Small intestine (tissue), 7 donors: ENCODE data around the gene MYO16. TPM values are rescaled to one million over a fixed set of nuclear protein-coding genes. Genes with fewer than 3 reads are reported as not detected.

Experiments used
- DNase-seq, 2 donors: peaks; one replicate each; pipeline versions ENCODE4 v3.0.0 to v3.0.0-alpha.2; 2013
- FAIRE-seq: peaks from 2 replicates; lab custom pipeline; 2012; peaks lifted over from hg19 to GRCh38; lab: Jason Lieb, UNC
- H3K27ac ChIP-seq, 3 donors: one replicate each; pipeline ENCODE4 v1.5.1; 2013; ENCODE audit warnings: low read length in 2 of 3, mild to moderate bottlenecking in 2 of 3, control low read depth in 1 of 3, inconsistent platforms in 1 of 3, low read depth in 1 of 3, moderate library complexity in 1 of 3
- H3K27me3 ChIP-seq, 3 donors: one replicate each; pipeline ENCODE4 v1.6.1; 2013; ENCODE audit warnings: low read length in 3 of 3, inconsistent platforms in 1 of 3; ENCODE audit not compliant: control insufficient read depth in 3 of 3, insufficient read depth in 3 of 3
- H3K36me3 ChIP-seq, 3 donors: one replicate each; pipeline ENCODE4 v1.6.1; 2013; ENCODE audit warnings: low read length in 3 of 3, inconsistent platforms in 1 of 3, low read depth in 1 of 3, mild to moderate bottlenecking in 1 of 3, moderate library complexity in 1 of 3; ENCODE audit not compliant: control insufficient read depth in 3 of 3, insufficient read depth in 2 of 3
- H3K4me1 ChIP-seq, 3 donors: one replicate each; pipeline ENCODE4 v1.6.1; 2013; ENCODE audit warnings: low read length in 2 of 3, inconsistent platforms in 1 of 3, low read depth in 1 of 3, mild to moderate bottlenecking in 1 of 3, moderate library complexity in 1 of 3; ENCODE audit not compliant: control insufficient read depth in 3 of 3, insufficient read depth in 2 of 3
- H3K4me3 ChIP-seq, 3 donors: one replicate each; pipeline ENCODE4 v1.5.1; 2013; ENCODE audit warnings: low read length in 3 of 3, control low read depth in 1 of 3, inconsistent platforms in 1 of 3, low read depth in 1 of 3, mild to moderate bottlenecking in 1 of 3, moderate library complexity in 1 of 3
- H3K9me3 ChIP-seq, 2 donors: one replicate each; pipeline ENCODE4 v1.6.1; 2013; ENCODE audit warnings: low read depth in 1 of 2, low read length in 1 of 2; ENCODE audit not compliant: control insufficient read depth in 2 of 2, insufficient read depth in 1 of 2
- WGBS, 3 donors: extraction: QIAGEN DNeasy Blood & Tissue Kit; methylation state at CpG; one replicate each; pipeline ENCODE4 v1.1.7; 2013; 5-methylcytosine and 5-hydroxymethylcytosine counted together
- polyA plus RNA-seq, 4 donors: library from polyadenylated mRNA; stranded (reverse) in 3 of 4; unstranded in 1 of 4; fragments of 200-250 nt in 3 of 4; fragments of 120-200 nt in 1 of 4; gene quantifications; one replicate each; pipeline versions ENCODE4 v1.2.1 to v1.2.3, GENCODE V29; 2013
- donor health status: healthy with polysubstance abuse.
- donor health status: control.
- donor health status: control.
- donor health status: Bipolar disorder and iron deficiency.
- donor health status: healthy.

MYO16 gene
- polyA plus RNA-seq, 4 donors = 0.03 to 0.21 TPM; not detected in 2

DNA sequence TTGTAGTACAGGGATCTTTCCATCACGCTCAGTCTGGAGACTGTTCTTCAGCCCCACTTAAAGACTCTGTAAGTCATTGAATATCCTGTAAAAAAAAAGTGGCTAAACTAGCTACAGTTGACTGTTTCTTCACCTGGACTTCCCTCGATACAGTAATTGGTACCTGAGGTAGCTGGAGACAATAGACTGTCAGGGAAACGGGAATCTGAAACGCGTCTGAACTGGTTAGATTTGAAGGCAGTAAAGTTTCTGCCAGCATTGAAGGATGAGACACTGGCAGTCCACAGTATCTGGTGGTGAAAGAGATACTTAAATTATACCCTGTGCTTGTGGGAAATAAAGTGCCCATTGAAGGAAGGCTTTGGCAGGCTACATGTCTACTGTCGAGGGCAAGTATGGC is 606.5 kb downstream of the MYO16 start:
- DNase-seq (no peak), FAIRE-seq (no peak)
- Histone ChIP-seq H3K4me3 (no peak overlapping the region), H3K9me3 (no peaks in the 10 kb centered on the region), H3K36me3 (no peaks in the 10 kb centered on the region), H3K4me1 (no peaks in the 10 kb centered on the region), H3K27ac (no peak overlapping the region), H3K27me3 (peaks cover 0 to 4% (median 0%) of the 10 kb centered on the region in 3 donors)
- 68 to 73% (median 72%) methylated on average over 6 of the region's 6 CpGs for WGBS, 3 donors

DNA sequence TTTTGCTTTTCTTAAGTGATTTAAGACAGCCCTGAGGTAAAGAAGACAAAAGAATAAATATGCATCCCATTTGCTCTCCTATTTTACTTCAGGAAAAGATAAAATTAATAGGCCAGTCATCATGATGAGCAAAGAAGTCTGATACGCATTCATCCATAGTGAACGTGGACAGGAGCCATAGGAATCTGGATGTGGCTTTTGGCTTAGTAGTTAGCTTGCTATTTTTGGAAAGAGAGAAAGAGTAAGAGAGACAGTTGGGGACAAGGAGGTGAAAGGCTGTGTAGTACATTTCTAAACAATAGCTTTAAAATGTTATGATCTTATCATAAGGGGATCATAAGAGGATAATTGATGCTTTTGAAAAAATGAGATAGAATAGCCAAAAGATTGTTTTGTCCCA is 611.7 kb downstream of the MYO16 start:
- H3K27ac ChIP-seq = no peak overlapping the region
- FAIRE-seq (no peak), DNase-seq (no peak)
- WGBS, 3 donors = 85 to 95% (median 86%) methylated on average over 2 of the region's 2 CpGs
- no peaks in the 10 kb centered on the region for H3K36me3 ChIP-seq
- no peaks in the 10 kb centered on the region for H3K4me1 ChIP-seq
- H3K27me3 ChIP-seq = peaks cover 0 to 2% (median 0%) of the 10 kb centered on the region in 3 donors
- no peak overlapping the region for H3K4me3 ChIP-seq
- no peaks in the 10 kb centered on the region for H3K9me3 ChIP-seq

GRCh38 chr13:109243311-109243951 is 614.0 kb downstream of the MYO16 start:
- Histone ChIP-seq H3K4me1 (no peaks in the 10 kb centered on the region), H3K36me3 (no peaks in the 10 kb centered on the region), H3K4me3 (no peak overlapping the region), H3K27ac (no peak overlapping the region), H3K27me3 (peaks cover 0 to 3% (median 0%) of the 10 kb centered on the region in 3 donors), H3K9me3 (no peaks in the 10 kb centered on the region)
- DNase-seq = no peak
- WGBS, 3 donors = 40 to 58% (median 41%) methylated on average over 9 of the region's 9 CpGs
- FAIRE-seq = no peak

DNA sequence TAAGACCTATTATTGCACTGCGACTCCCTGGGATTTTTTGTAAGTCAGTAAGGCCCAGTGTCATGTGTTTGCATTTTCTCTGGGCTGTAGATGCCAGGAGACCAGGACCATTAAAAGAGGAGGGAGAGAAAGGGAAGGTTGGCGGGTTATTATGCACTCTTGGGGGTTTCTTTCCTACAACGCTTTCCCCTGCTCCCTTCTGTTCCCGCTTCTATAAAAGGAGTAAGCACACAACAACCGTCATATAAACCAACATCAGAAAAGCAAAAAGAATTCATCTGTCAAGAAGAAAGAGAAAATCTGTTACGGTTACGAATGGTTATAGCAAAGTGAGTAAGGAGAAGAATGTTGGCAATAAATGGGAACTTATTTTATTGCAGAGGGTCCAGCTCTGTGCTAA is 615.2 kb downstream of the MYO16 start:
- Histone ChIP-seq H3K4me3 (no peak overlapping the region), H3K4me1 (no peaks in the 10 kb centered on the region), H3K27ac (no peak overlapping the region), H3K27me3 (peaks cover 0 to 3% (median 0%) of the 10 kb centered on the region in 3 donors), H3K36me3 (no peaks in the 10 kb centered on the region), H3K9me3 (no peaks in the 10 kb centered on the region)
- FAIRE-seq (no peak), DNase-seq (no peak)
- WGBS, 3 donors = 79 to 85% (median 83%) methylated on average over 7 of the region's 7 CpGs

- Histone ChIP-seq H3K4me3 (no peak overlapping the region), H3K36me3 (no peaks in the 10 kb centered on the region), H3K27ac (no peak overlapping the region), H3K27me3 (peaks cover 0 to 3% (median 0%) of the 10 kb centered on the region in 3 donors), H3K4me1 (no peaks in the 10 kb centered on the region), H3K9me3 (no peaks in the 10 kb centered on the region)
- 88 to 96% (median 89%) methylated on average over 1 of the region's 1 CpG for WGBS, 3 donors
- FAIRE-seq = no peak
- DNase-seq = no peak
Observed at GRCh38 chr13:109246001-109246400, 616.6 kb downstream of the MYO16 start.

DNA sequence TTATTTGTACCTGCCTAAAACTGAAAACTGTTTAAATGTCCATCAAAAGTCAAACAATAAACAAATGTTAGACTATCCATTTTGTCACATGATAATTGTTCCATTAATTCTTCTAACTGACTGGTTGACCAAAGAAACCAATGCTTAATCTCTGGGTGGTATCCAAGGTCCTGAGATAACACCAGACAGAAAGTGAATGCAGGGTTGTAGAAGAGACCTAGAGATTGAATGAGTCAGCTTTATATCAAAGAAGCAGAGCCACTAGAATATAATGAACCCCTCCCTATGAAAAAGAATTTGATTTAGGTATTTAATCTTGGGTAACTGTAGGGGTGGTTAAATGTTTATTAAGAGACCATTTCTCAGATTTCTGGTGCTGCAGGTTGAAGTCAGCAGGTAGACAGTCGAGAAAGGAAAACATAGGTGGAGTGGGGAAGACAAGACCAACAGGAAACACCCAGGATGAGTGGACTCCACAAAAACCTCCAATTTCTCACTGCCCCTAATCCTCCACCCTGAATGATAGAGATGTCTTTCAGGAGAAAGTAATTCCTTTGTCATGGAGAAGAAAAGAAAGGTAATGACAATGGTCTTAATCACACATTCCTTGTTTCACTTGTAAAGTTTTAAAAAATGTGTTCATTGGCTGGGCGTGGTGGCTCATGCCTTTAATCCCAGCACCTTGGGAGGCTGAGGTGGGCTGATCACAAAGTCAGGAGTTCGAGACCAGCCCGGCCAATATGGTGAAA is 620.5 kb downstream of the MYO16 start:
- FAIRE-seq = no peak
- WGBS, 3 donors = 68 to 80% (median 78%) methylated on average over 4 of the region's 4 CpGs

DNA sequence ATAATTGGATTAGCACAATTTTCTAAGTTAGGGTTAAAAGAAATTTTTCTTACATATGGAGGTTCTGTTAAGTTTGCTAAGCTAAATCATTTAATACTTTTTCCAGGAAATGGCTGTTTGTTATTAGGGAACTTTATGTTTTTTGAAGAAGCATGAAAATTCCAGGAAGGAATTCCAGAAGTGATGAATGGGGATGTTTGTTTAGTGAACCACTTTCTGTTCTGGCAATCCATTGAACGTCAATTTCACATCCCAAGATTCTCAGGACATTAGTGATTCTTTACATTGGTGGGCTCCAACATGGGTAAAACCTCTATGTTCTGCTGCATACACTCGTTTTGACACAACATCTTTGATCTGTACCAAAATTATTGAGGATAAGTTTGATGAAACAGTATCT is 622.5 kb downstream of the MYO16 start:
- 29 to 46% (median 41%) methylated on average over 2 of the region's 2 CpGs for WGBS, 3 donors
- H3K27me3 ChIP-seq = no peaks in the 10 kb centered on the region
- no peaks in the 10 kb centered on the region for H3K4me1 ChIP-seq
- DNase-seq (no peak), FAIRE-seq (no peak)
- H3K27ac ChIP-seq = no peak overlapping the region
- no peaks in the 10 kb centered on the region for H3K36me3 ChIP-seq
- no peaks in the 10 kb centered on the region for H3K9me3 ChIP-seq
- H3K4me3 ChIP-seq = no peak overlapping the region

More for the DNA sequence above, 620.5 kb downstream of the MYO16 start:
- peaks cover 0 to 3% (median 0%) of the 10 kb centered on the region in 3 donors for H3K27me3 ChIP-seq
- no peaks in the 10 kb centered on the region for H3K9me3 ChIP-seq
- H3K27ac ChIP-seq = no peak overlapping the region
- H3K4me1 ChIP-seq = no peaks in the 10 kb centered on the region
- no peak overlapping the region for H3K4me3 ChIP-seq
- H3K36me3 ChIP-seq = no peaks in the 10 kb centered on the region
- DNase-seq = no peak

- Histone ChIP-seq H3K4me1 (no peaks in the 10 kb centered on the region), H3K27ac (no peak overlapping the region), H3K4me3 (no peak overlapping the region), H3K27me3 (no peaks in the 10 kb centered on the region), H3K9me3 (no peaks in the 10 kb centered on the region), H3K36me3 (no peaks in the 10 kb centered on the region)
- FAIRE-seq = no peak
- WGBS, 3 donors = 58 to 78% (median 66%) methylated on average over 1 of the region's 1 CpG
- DNase-seq = no peak
Observed at GRCh38 chr13:109253316-109253715, 623.9 kb downstream of the MYO16 start.
